ENCODE results near the gene SUGCT.
A peak's percentile ranks its signal among the peaks of the same experiment; 100 is the strongest.

SUGCT gene

GRCh38 chr7:40700653-40701421 is 566.0 kb downstream of the SUGCT start:
- no peaks in the 10 kb centered on the region for H3K36me3 ChIP-seq (ENCODE audit: control insufficient read depth, insufficient read depth, low read length)
- no peak overlapping the region for H3K27ac ChIP-seq (ENCODE audit: low read depth, low read length)
- no peaks in the 10 kb centered on the region for H3K9me3 ChIP-seq (ENCODE audit: control insufficient read depth, insufficient read depth, low read length)
- no peaks in the 10 kb centered on the region for H3K27me3 ChIP-seq (ENCODE audit: control insufficient read depth, insufficient read depth, low read length)
- H3K9ac ChIP-seq (ENCODE audit: low read depth, low read length), result no peak overlapping the region
- no peak overlapping the region for H3K4me3 ChIP-seq (ENCODE audit: low read depth, low read length)
- H3K4me1 ChIP-seq (ENCODE audit: control insufficient read depth, insufficient read depth, low read length), result no peaks in the 10 kb centered on the region; the same call in 1 of the 2 replicates

GRCh38 chr7:40701836-40702551 is 567.2 kb downstream of the SUGCT start:
- H3K27ac ChIP-seq (ENCODE audit: low read depth, low read length), result no peak overlapping the region

GRCh38 chr7:40704172-40704571 is 569.4 kb downstream of the SUGCT start:
- H3K4me1 ChIP-seq (ENCODE audit: control insufficient read depth, insufficient read depth, low read length), result no peaks in the 10 kb centered on the region; the same call in 1 of the 2 replicates
- H3K27ac ChIP-seq (ENCODE audit: low read depth, low read length), result no peak overlapping the region
- no peak overlapping the region for H3K4me3 ChIP-seq (ENCODE audit: low read depth, low read length)
- no peak overlapping the region for H3K9ac ChIP-seq (ENCODE audit: low read depth, low read length)
- no peaks in the 10 kb centered on the region for H3K36me3 ChIP-seq (ENCODE audit: control insufficient read depth, insufficient read depth, low read length)
- no peaks in the 10 kb centered on the region for H3K27me3 ChIP-seq (ENCODE audit: control insufficient read depth, insufficient read depth, low read length)
- no peaks in the 10 kb centered on the region for H3K9me3 ChIP-seq (ENCODE audit: control insufficient read depth, insufficient read depth, low read length)

More at GRCh38 chr7:40701836-40702551, 567.2 kb downstream of the SUGCT start:
- H3K9ac ChIP-seq (ENCODE audit: low read depth, low read length), result no peak overlapping the region
- H3K4me3 ChIP-seq (ENCODE audit: low read depth, low read length), result no peak overlapping the region
- H3K4me1 ChIP-seq (ENCODE audit: control insufficient read depth, insufficient read depth, low read length), result no peaks in the 10 kb centered on the region; the same call in 1 of the 2 replicates
- H3K36me3 ChIP-seq (ENCODE audit: control insufficient read depth, insufficient read depth, low read length), result no peaks in the 10 kb centered on the region
- H3K9me3 ChIP-seq (ENCODE audit: control insufficient read depth, insufficient read depth, low read length), result no peaks in the 10 kb centered on the region
- no peaks in the 10 kb centered on the region for H3K27me3 ChIP-seq (ENCODE audit: control insufficient read depth, insufficient read depth, low read length)

DNA sequence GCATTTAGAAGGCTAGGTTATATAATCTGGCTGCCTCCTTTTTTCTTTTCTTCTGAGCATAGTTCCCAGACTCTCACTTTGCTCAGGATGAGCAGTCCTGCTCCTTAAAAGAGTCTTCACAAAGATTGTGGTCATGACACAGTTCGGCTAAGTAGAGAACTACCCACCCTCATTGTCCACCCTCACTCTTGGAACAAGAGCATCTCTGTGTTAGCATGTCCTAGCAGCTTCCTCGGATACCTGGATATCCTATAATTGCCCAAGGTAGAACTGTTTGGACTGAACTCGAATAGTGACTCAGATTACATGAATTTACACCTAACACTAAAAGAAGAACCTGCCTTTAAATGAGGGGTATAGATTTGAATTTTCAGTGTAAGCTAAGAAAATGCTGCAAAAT is 572.0 kb downstream of the SUGCT start:
- Histone ChIP-seq H3K4me3 (ENCODE audit: low read depth, low read length) (no peak overlapping the region), H3K36me3 (ENCODE audit: control insufficient read depth, insufficient read depth, low read length) (no peaks in the 10 kb centered on the region), H3K9ac (ENCODE audit: low read depth, low read length) (no peak overlapping the region), H3K27ac (ENCODE audit: low read depth, low read length) (no peak overlapping the region), H3K4me1 (ENCODE audit: control insufficient read depth, insufficient read depth, low read length) (no peaks in the 10 kb centered on the region), H3K9me3 (ENCODE audit: control insufficient read depth, insufficient read depth, low read length) (no peaks in the 10 kb centered on the region), H3K27me3 (ENCODE audit: control insufficient read depth, insufficient read depth, low read length) (no peaks in the 10 kb centered on the region)

GRCh38 chr7:40709062-40709964 is 574.5 kb downstream of the SUGCT start:
- Histone ChIP-seq H3K27ac (ENCODE audit: low read depth, low read length) (no peak overlapping the region), H3K4me1 (ENCODE audit: control insufficient read depth, insufficient read depth, low read length) (no peaks in the 10 kb centered on the region), H3K9ac (ENCODE audit: low read depth, low read length) (no peak overlapping the region), H3K4me3 (ENCODE audit: low read depth, low read length) (no peak overlapping the region), H3K9me3 (ENCODE audit: control insufficient read depth, insufficient read depth, low read length) (no peaks in the 10 kb centered on the region), H3K27me3 (ENCODE audit: control insufficient read depth, insufficient read depth, low read length) (no peaks in the 10 kb centered on the region), H3K36me3 (ENCODE audit: control insufficient read depth, insufficient read depth, low read length) (no peaks in the 10 kb centered on the region)

DNA sequence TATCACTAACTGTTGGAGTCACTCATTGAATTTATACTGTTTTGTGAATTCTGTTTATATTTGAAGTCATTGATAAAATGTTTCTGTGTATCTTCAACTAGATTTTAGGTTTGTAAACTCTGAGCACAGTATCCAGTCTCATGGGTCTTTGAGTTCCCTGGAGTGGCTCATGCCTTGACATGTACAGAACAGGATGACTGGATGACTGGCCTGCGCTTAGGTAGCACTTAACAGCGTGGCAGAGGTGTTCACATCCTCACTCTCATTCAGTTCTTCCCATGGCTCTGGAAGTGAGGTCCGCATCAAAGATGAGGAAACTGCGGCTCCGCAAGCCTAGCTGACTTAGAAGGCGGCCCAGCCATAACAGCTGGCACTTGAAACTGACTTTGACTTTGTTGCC is 576.9 kb downstream of the SUGCT start:
- Histone ChIP-seq H3K27ac (ENCODE audit: low read depth, low read length) (no peak overlapping the region), H3K36me3 (ENCODE audit: control insufficient read depth, insufficient read depth, low read length) (no peaks in the 10 kb centered on the region), H3K27me3 (ENCODE audit: control insufficient read depth, insufficient read depth, low read length) (no peaks in the 10 kb centered on the region), H3K4me3 (ENCODE audit: low read depth, low read length) (no peak overlapping the region), H3K9ac (ENCODE audit: low read depth, low read length) (no peak overlapping the region), H3K4me1 (ENCODE audit: control insufficient read depth, insufficient read depth, low read length) (peaks cover 9% of the 10 kb centered on the region), H3K9me3 (ENCODE audit: control insufficient read depth, insufficient read depth, low read length) (no peaks in the 10 kb centered on the region)

GRCh38 chr7:40714363-40715052 is 579.7 kb downstream of the SUGCT start:
- H3K27ac ChIP-seq (ENCODE audit: low read depth, low read length), result no peak overlapping the region
- no peaks in the 10 kb centered on the region for H3K36me3 ChIP-seq (ENCODE audit: control insufficient read depth, insufficient read depth, low read length)
- H3K9ac ChIP-seq (ENCODE audit: low read depth, low read length), result no peak overlapping the region
- no peaks in the 10 kb centered on the region for H3K9me3 ChIP-seq (ENCODE audit: control insufficient read depth, insufficient read depth, low read length)
- peaks cover 18% of the 10 kb centered on the region for H3K4me1 ChIP-seq (ENCODE audit: control insufficient read depth, insufficient read depth, low read length)
- H3K4me3 ChIP-seq (ENCODE audit: low read depth, low read length), result no peak overlapping the region
- no peaks in the 10 kb centered on the region for H3K27me3 ChIP-seq (ENCODE audit: control insufficient read depth, insufficient read depth, low read length)

DNA sequence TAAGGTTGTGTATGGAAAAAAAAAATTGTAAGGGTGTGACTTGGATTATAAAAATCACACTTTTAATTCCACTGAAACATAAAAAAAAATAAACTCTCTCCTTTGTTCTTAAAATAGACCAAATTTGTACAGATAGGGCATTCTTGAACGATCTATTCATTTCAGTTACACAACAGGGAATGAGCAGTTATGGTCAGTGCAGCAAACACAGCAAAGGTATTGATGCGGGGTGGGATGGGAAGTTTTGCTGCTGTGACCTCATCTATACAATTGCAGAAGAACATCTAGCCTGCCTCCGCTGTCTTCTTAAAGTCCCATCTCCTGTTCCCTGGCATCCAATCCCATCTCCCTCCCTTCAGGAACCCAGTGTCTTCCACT is 580.2 kb downstream of the SUGCT start:
- no peak overlapping the region for H3K27ac ChIP-seq (ENCODE audit: low read depth, low read length)
- H3K27me3 ChIP-seq (ENCODE audit: control insufficient read depth, insufficient read depth, low read length), result no peaks in the 10 kb centered on the region
- no peaks in the 10 kb centered on the region for H3K9me3 ChIP-seq (ENCODE audit: control insufficient read depth, insufficient read depth, low read length)
- no peak overlapping the region for H3K4me3 ChIP-seq (ENCODE audit: low read depth, low read length)
- H3K36me3 ChIP-seq (ENCODE audit: control insufficient read depth, insufficient read depth, low read length), result no peaks in the 10 kb centered on the region
- H3K9ac ChIP-seq (ENCODE audit: low read depth, low read length), result no peak overlapping the region
- peaks cover 18% of the 10 kb centered on the region for H3K4me1 ChIP-seq (ENCODE audit: control insufficient read depth, insufficient read depth, low read length)

GRCh38 chr7:40716052-40716451 is 581.2 kb downstream of the SUGCT start:
- Histone ChIP-seq H3K4me1 (ENCODE audit: control insufficient read depth, insufficient read depth, low read length) (peaks cover 21% of the 10 kb centered on the region), H3K9ac (ENCODE audit: low read depth, low read length) (no peak overlapping the region), H3K27me3 (ENCODE audit: control insufficient read depth, insufficient read depth, low read length) (no peaks in the 10 kb centered on the region), H3K27ac (ENCODE audit: low read depth, low read length) (no peak overlapping the region), H3K4me3 (ENCODE audit: low read depth, low read length) (no peak overlapping the region), H3K36me3 (ENCODE audit: control insufficient read depth, insufficient read depth, low read length) (no peaks in the 10 kb centered on the region), H3K9me3 (ENCODE audit: control insufficient read depth, insufficient read depth, low read length) (no peaks in the 10 kb centered on the region)

GRCh38 chr7:40717242-40717641 is 582.4 kb downstream of the SUGCT start:
- Histone ChIP-seq H3K4me3 (ENCODE audit: low read depth, low read length) (peak overlapping the region; percentile 39; the same call in 1 of the 2 replicates), H3K27me3 (ENCODE audit: control insufficient read depth, insufficient read depth, low read length) (no peaks in the 10 kb centered on the region), H3K4me1 (ENCODE audit: control insufficient read depth, insufficient read depth, low read length) (peaks cover 22% of the 10 kb centered on the region), H3K9ac (ENCODE audit: low read depth, low read length) (peak overlapping the region; percentile 40), H3K36me3 (ENCODE audit: control insufficient read depth, insufficient read depth, low read length) (no peaks in the 10 kb centered on the region), H3K27ac (ENCODE audit: low read depth, low read length) (peak overlapping the region; percentile 53), H3K9me3 (ENCODE audit: control insufficient read depth, insufficient read depth, low read length) (no peaks in the 10 kb centered on the region)
